IMR-90 (cell line): ENCODE measurements around the gene TMEM158. TPM values are rescaled to one million over a fixed set of nuclear protein-coding genes. Genes with fewer than 3 reads are reported as not detected.

Experiments
- ATAC-seq: fragments of 200-7000 bp; cut with Tn5 transposase; 2 replicates; pipeline ENCODE4 v1.9.1; 2020; ENCODE audit warnings: low read depth, mild to moderate bottlenecking, moderate library complexity
- BruUV-seq: library from RNA; stranded (reverse); fragments of 400-500 nt; replicated peaks from 2 replicates; lab custom pipeline; 2021; lab: Mats Ljungman, UMichigan
- CTCF ChIA-PET: fragments of 300-600 bp; formaldehyde crosslinking; extraction: SDS; loops from one replicate; lab custom pipeline; 2021; ENCODE audit warnings: antibody characterized with exemption; lab: Yijun Ruan, JAX
- POLR2A ChIA-PET: fragments of 300-600 bp; sonication (Branson Sonifier 250); formaldehyde crosslinking; loops from one replicate; lab custom pipeline; 2022; ENCODE audit warnings: antibody characterized with exemption; ENCODE audit not compliant: unreplicated experiment; lab: Charles Lee
- DNase-seq: peaks from one replicate; pipeline ENCODE4 v3.0.0; 2013
- H2AFZ ChIP-seq: replicated peaks from 2 replicates; pipeline ENCODE3; 2013; ENCODE audit warnings: low read length, mild to moderate bottlenecking; ENCODE audit not compliant: poor library complexity
- H2AK5ac ChIP-seq: 2 replicates; pipeline ENCODE4 v1.6.1; 2013; ENCODE audit warnings: low read depth, low read length, inconsistent platforms
- H2AK9ac ChIP-seq: replicated peaks from 2 replicates; pipeline ENCODE3; 2013; ENCODE audit warnings: mild to moderate bottlenecking, low read depth, low read length, moderate library complexity; ENCODE audit not compliant: poor library complexity
- H2BK120ac ChIP-seq: 2 replicates; pipeline ENCODE4 v1.6.1; 2013; ENCODE audit warnings: low read depth, low read length, inconsistent platforms
- H2BK15ac ChIP-seq: 3 replicates; pipeline ENCODE4 v1.6.1; 2013; ENCODE audit warnings: low read depth, low read length, inconsistent platforms
- H2BK20ac ChIP-seq: 2 replicates; pipeline ENCODE4 v1.6.1; 2013; ENCODE audit warnings: low read depth, mild to moderate bottlenecking, inconsistent platforms, low read length, moderate library complexity
- H2BK5ac ChIP-seq: 2 replicates; pipeline ENCODE4 v1.6.1; 2013; ENCODE audit warnings: mild to moderate bottlenecking, low read depth, low read length, inconsistent platforms; ENCODE audit not compliant: poor library complexity, severe bottlenecking
- H3K14ac ChIP-seq: replicated peaks from 2 replicates; pipeline ENCODE4 v1.6.1; 2013; ENCODE audit warnings: low read depth, low read length, inconsistent platforms
- H3K18ac ChIP-seq: 2 replicates; pipeline ENCODE4 v1.6.1; 2013; ENCODE audit warnings: low read depth, low read length, control low read depth
- H3K23ac ChIP-seq: 2 replicates; pipeline ENCODE4 v1.6.1; 2013; ENCODE audit warnings: low read depth, low read length, inconsistent platforms
- H3K27ac ChIP-seq: 2 replicates; pipeline ENCODE4 v1.5.1; 2013; ENCODE audit warnings: mild to moderate bottlenecking, control low read depth, low read length; ENCODE audit not compliant: insufficient read depth
- H3K27me3 ChIP-seq: 2 replicates; pipeline ENCODE4 v1.6.1; 2013; ENCODE audit warnings: low read length; ENCODE audit not compliant: control insufficient read depth, insufficient read depth
- H3K36me3 ChIP-seq: 2 replicates; pipeline ENCODE4 v1.6.1; 2013; ENCODE audit warnings: low read length, mixed read lengths; ENCODE audit not compliant: control insufficient read depth, insufficient read depth
- H3K4ac ChIP-seq: 2 replicates; pipeline ENCODE4 v1.6.1; 2013; ENCODE audit warnings: low read depth, low read length, inconsistent platforms
- H3K4me1 ChIP-seq: 2 replicates; pipeline ENCODE4 v1.6.1; 2013; ENCODE audit warnings: low read length, mixed read lengths; ENCODE audit not compliant: control insufficient read depth, insufficient read depth
- H3K4me2 ChIP-seq: 2 replicates; pipeline ENCODE4 v1.6.1; 2013; ENCODE audit warnings: low read depth, mild to moderate bottlenecking, control low read depth, low read length, moderate library complexity
- H3K4me3 ChIP-seq: 2 replicates; pipeline ENCODE4 v1.5.1; 2013; ENCODE audit warnings: low read depth, mild to moderate bottlenecking, control low read depth, low read length, moderate library complexity; ENCODE audit not compliant: insufficient read depth
- H3K56ac ChIP-seq: 2 replicates; pipeline ENCODE4 v1.6.1; 2013; ENCODE audit warnings: low read length, inconsistent platforms; ENCODE audit not compliant: insufficient read depth; ENCODE audit errors: extremely low read depth
- H3K79me1 ChIP-seq, 2 experiments: 2 replicates each; pipeline ENCODE4 v1.6.1; 2013; ENCODE audit warnings: low read length in 2 of 2, inconsistent platforms in 1 of 2, low read depth in 1 of 2
- H3K9ac ChIP-seq: 2 replicates; pipeline ENCODE4 v1.6.1; 2013; ENCODE audit warnings: low read depth, low read length, control low read depth
- H3K9me1 ChIP-seq: 2 replicates; pipeline ENCODE4 v1.6.1; 2013; ENCODE audit warnings: low read length, inconsistent platforms; ENCODE audit not compliant: insufficient read depth
- H3K9me3 ChIP-seq: 2 replicates; pipeline ENCODE4 v1.6.1; 2013; ENCODE audit warnings: low read length; ENCODE audit not compliant: control insufficient read depth, insufficient read depth
- H4K20me1 ChIP-seq: 2 replicates; pipeline ENCODE4 v1.6.1; 2013; ENCODE audit warnings: low read length, inconsistent platforms; ENCODE audit not compliant: insufficient read depth
- H4K5ac ChIP-seq: 2 replicates; pipeline ENCODE4 v1.6.1; 2013; ENCODE audit warnings: mild to moderate bottlenecking, low read depth, low read length, control low read depth
- H4K8ac ChIP-seq, 2 experiments: 2 replicates each; pipeline ENCODE4 v1.6.1; 2013; ENCODE audit warnings: low read depth in 2 of 2, low read length in 2 of 2, control low read depth in 1 of 2, inconsistent platforms in 1 of 2
- H4K91ac ChIP-seq: 2 replicates; pipeline ENCODE4 v1.6.1; 2013; ENCODE audit warnings: low read depth, low read length, inconsistent platforms; ENCODE audit not compliant: insufficient read depth
- CEBPB ChIP-seq: IDR thresholded peaks from 2 replicates; pipeline ENCODE4 v1.6.1; 2012; ENCODE audit warnings: low read depth, low read length, improper control_type of control experiment
- CHD1 ChIP-seq: IDR thresholded peaks from 2 replicates; pipeline ENCODE4 v1.6.1; 2012; ENCODE audit warnings: low read depth, low read length, improper control_type of control experiment
- ELK1 ChIP-seq: fragments of 150-350 bp; IDR thresholded peaks from 2 replicates; pipeline ENCODE4 v1.6.1; 2016; ENCODE audit warnings: low read depth, mild to moderate bottlenecking, low read length, moderate library complexity, borderline replicate concordance
- FOS ChIP-seq: fragments of 150-350 bp; IDR thresholded peaks from 2 replicates; pipeline ENCODE4 v1.6.1; 2016; ENCODE audit warnings: low read depth, low read length
- MAZ ChIP-seq: IDR thresholded peaks from 2 replicates; pipeline ENCODE4 v1.6.1; 2012; ENCODE audit warnings: low read depth, mild to moderate bottlenecking, low read length, improper control_type of control experiment, moderate library complexity, borderline replicate concordance
- MXI1 ChIP-seq: IDR thresholded peaks from 2 replicates; pipeline ENCODE4 v1.6.1; 2012; ENCODE audit warnings: low read depth, mild to moderate bottlenecking, low read length, moderate library complexity, borderline replicate concordance
- NFE2L2 ChIP-seq: fragments of 150-350 bp; IDR thresholded peaks from 2 replicates; pipeline ENCODE4 v1.6.1; 2016; ENCODE audit warnings: low read depth, mild to moderate bottlenecking, low read length
- RCOR1 ChIP-seq: IDR thresholded peaks from 2 replicates; pipeline ENCODE4 v1.6.1; 2012; ENCODE audit warnings: mild to moderate bottlenecking, low read length, improper control_type of control experiment; ENCODE audit not compliant: insufficient replicate concordance
- RFX5 ChIP-seq: IDR thresholded peaks from 2 replicates; pipeline ENCODE4 v1.8.0; 2012; ENCODE audit warnings: low read depth, mild to moderate bottlenecking, low read length, moderate library complexity
- USF2 ChIP-seq: fragments of 150-350 bp; IDR thresholded peaks from 2 replicates; pipeline ENCODE4 v1.6.1; 2017; ENCODE audit warnings: mild to moderate bottlenecking, antibody characterized with exemption, low read length, low read depth
- WGBS, 2 experiments: methylation state at CpG; one replicate each; pipeline versions ENCODE4 v1.1.5 to v1.1.7; 2013; ENCODE audit warnings: missing lambda C conversion rate in 2 of 2; ENCODE audit not compliant: insufficient read length in 1 of 2; ENCODE audit errors: extremely low coverage in 2 of 2; 5-methylcytosine and 5-hydroxymethylcytosine counted together
- dilution Hi-C: fragments of 300-500 bp; cut with HindIII; formaldehyde crosslinking; loops from one replicate; pipeline ENCODE4 v1.14.3; 2018; ENCODE audit warnings: low sequenced_read_pairs; ENCODE audit not compliant: unreplicated experiment
- in situ Hi-C: fragments of 300-500 bp; cut with MboI; formaldehyde crosslinking; loops from 3 replicates; pipeline ENCODE4 v1.14.3; 2019; ENCODE audit warnings: low sequenced_read_pairs, inconsistent platforms, mixed read lengths
- intact Hi-C: fragments of 100-400 bp; cut with micrococcal nuclease; formaldehyde crosslinking; loops from 2 replicates; pipeline ENCODE4 v1.10.0; 2022
- polyA plus RNA-seq, 3 experiments: library from polyadenylated mRNA; depleted of rRNA; stranded (reverse); fragments of >200 nt; gene quantifications; 2 replicates each; pipeline ENCODE4 v1.2.3, GENCODE V29; 2012; ENCODE audit warnings: low replicate concordance in 1 of 3
- total RNA-seq: library from RNA; depleted of rRNA; stranded (reverse); fragments of >200 nt; gene quantifications from 2 replicates; pipeline ENCODE4 v1.2.3, GENCODE V29; 2012

The TMEM158 gene
- total and polyA plus RNA-seq, 2 of the 4 experiments (the other 2 are of a cell fraction), result 1.6 to 16.4 TPM

DNA sequence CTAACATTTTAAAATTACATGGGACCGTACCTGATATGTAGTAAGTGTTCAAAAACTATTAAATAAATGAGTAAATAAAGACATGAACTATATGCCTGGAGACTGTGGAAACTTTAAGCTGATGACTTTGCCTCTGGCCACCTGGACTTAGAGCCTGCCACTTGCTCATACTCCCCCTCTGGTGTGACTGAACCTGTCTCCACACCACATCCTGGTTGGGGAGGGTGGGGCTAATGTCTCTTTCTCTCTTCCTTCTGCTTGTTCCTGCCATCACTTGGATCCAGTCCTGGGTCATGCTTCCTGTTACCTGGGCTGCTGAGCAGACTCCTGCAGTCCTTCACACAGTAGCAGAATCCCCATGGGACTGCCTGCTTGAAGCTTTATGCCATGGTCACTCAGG is 8.2 kb upstream of the TMEM158 start:
- DNase-seq (no peak), ATAC-seq (no peak)
- 0 out of 2 replicates have a peak, but pooled peaks cover 2% of the 10 kb centered on the region for H3K27me3 ChIP-seq
- H3K4ac ChIP-seq, result no peak overlapping the region
- no peaks in the 10 kb centered on the region for H4K20me1 ChIP-seq
- intact Hi-C loops (no loop called here), in situ Hi-C loops (no loop called here), dilution Hi-C loops (no loop called here)
- no peak overlapping the region for H3K18ac ChIP-seq
- no peak overlapping the region for H2BK120ac ChIP-seq
- peaks cover 2% of the 10 kb centered on the region; the same call in 1 of the 2 replicates for H3K4me1 ChIP-seq
- no peaks in the 10 kb centered on the region for H3K79me1 ChIP-seq
- H2BK20ac ChIP-seq, result no peak overlapping the region
- BruUV-seq, result no TSS peak
- H3K56ac ChIP-seq, result no peak overlapping the region
- no peak overlapping the region for H2AK5ac ChIP-seq
- ChIA-PET CTCF (no interaction called here), POLR2A (no interaction called here)
- H3K9me3 ChIP-seq, result peaks cover 3% of the 10 kb centered on the region; the same call in 1 of the 2 replicates
- H3K9ac ChIP-seq, result no peak overlapping the region
- H3K23ac ChIP-seq, result no peak overlapping the region
- H3K27ac ChIP-seq, result no peak overlapping the region
- no peak overlapping the region for H4K5ac ChIP-seq
- H3K36me3 ChIP-seq, result no peaks in the 10 kb centered on the region
- H4K8ac ChIP-seq, result no peak overlapping the region
- H3K14ac ChIP-seq, result no peak overlapping the region
- H3K4me2 ChIP-seq, result no peak overlapping the region
- H2BK15ac ChIP-seq, result no peak overlapping the region
- H2AK9ac ChIP-seq, result no peak overlapping the region
- H2AFZ ChIP-seq, result no peak overlapping the region
- no peaks in the 10 kb centered on the region for H3K9me1 ChIP-seq
- no peak overlapping the region for H3K4me3 ChIP-seq
- no peak overlapping the region for H2BK5ac ChIP-seq
- WGBS, 2 experiments, result no CpG with 5 or more reads among the region's 1 CpG
- H4K91ac ChIP-seq, result no peak overlapping the region
- TF ChIP-seq RFX5, result no peak
- no peak for TF ChIP-seq FOS
- no peak for TF ChIP-seq CEBPB
- no peak for TF ChIP-seq USF2
- no peak for TF ChIP-seq MAZ
- no peak for TF ChIP-seq ELK1
- no peak for TF ChIP-seq RCOR1
- no peak for TF ChIP-seq MXI1
- TF ChIP-seq NFE2L2, result no peak
- no peak for TF ChIP-seq CHD1
